Activated CD4-positive, alpha-beta T cell treated with anti-CD3 and anti-CD28 coated beads, Interleukin-2, amount 50 U/mL, for 4 hours (primary cell): ENCODE measurements around the gene AATK.

Source experiments
- DNase-seq, 2 experiments: peaks; one replicate each; pipeline ENCODE4 v3.0.0-alpha.2; 2020

Gene AATK

GRCh38 chr17:81140018-81140417 lies 26.0 kb downstream of the AATK start:
- DNase-seq = no peak

GRCh38 chr17:81139428-81139827 lies 26.6 kb downstream of the AATK start:
- DNase-seq = no peak

- no peak for DNase-seq
Observed at GRCh38 chr17:81138500-81138899, 27.5 kb downstream of the AATK start.

- no peak for DNase-seq
Observed at GRCh38 chr17:81138083-81138482, 27.9 kb downstream of the AATK start.

- no peak for DNase-seq
Observed at GRCh38 chr17:81137248-81137647, 28.8 kb downstream of the AATK start.

GRCh38 chr17:81136366-81136765 lies 29.7 kb downstream of the AATK start:
- no peak for DNase-seq

GRCh38 chr17:81135505-81136278 lies 30.3 kb downstream of the AATK start:
- no peak for DNase-seq

- no peak for DNase-seq
Observed at GRCh38 chr17:81134064-81134781, 31.8 kb downstream of the AATK start.

GRCh38 chr17:81132770-81133723 lies 33.0 kb downstream of the AATK start:
- no peak for DNase-seq

GRCh38 chr17:81132197-81132540 lies 33.9 kb downstream of the AATK start:
- DNase-seq = no peak

- DNase-seq = no peak
Observed at GRCh38 chr17:81131486-81132196, 34.4 kb downstream of the AATK start.

- DNase-seq = no peak
Observed at GRCh38 chr17:81130385-81131361, 35.3 kb downstream of the AATK start.

- no peak for DNase-seq
Observed at GRCh38 chr17:81129711-81130367, 36.2 kb downstream of the AATK start.

- no peak for DNase-seq
Observed at GRCh38 chr17:81129289-81129688, 36.7 kb downstream of the AATK start.

GRCh38 chr17:81128774-81129173 lies 37.2 kb downstream of the AATK start:
- no peak for DNase-seq

GRCh38 chr17:81128338-81128737 lies 37.7 kb downstream of the AATK start:
- no peak for DNase-seq

- no peak for DNase-seq
Observed at GRCh38 chr17:81127526-81128177, 38.4 kb downstream of the AATK start.

- DNase-seq = no peak
Observed at GRCh38 chr17:81127133-81127455, 38.9 kb downstream of the AATK start.

- no peak for DNase-seq
Observed at GRCh38 chr17:81126281-81127132, 39.5 kb downstream of the AATK start.
